NCI-H1930 (cell line): ENCODE data around the gene CCDC154.

Experiments used
- DNase-seq, 2 experiments: peaks; one replicate each; lab custom pipeline; 2025; lab: John Stamatoyannopoulos, UW

The CCDC154 gene

GRCh38 chr16:1438229-1439057 is 5.9 kb downstream of the CCDC154 start:
- DNase-seq, result no peak

- DNase-seq, result no peak
Observed at GRCh38 chr16:1437606-1438005, 6.8 kb downstream of the CCDC154 start.

- no peak for DNase-seq
Observed at GRCh38 chr16:1436731-1437355, 7.5 kb downstream of the CCDC154 start.

- peak in 1 of 2 experiments; percentile 54 for DNase-seq
Observed at GRCh38 chr16:1435921-1436697, 8.2 kb downstream of the CCDC154 start.

GRCh38 chr16:1434644-1435592 is 9.4 kb downstream of the CCDC154 start:
- DNase-seq, result no peak

GRCh38 chr16:1433756-1434155 is 10.6 kb downstream of the CCDC154 start:
- no peak for DNase-seq

GRCh38 chr16:1433263-1433560 is 11.1 kb downstream of the CCDC154 start:
- DNase-seq, result no peak

GRCh38 chr16:1432388-1433262 is 11.7 kb downstream of the CCDC154 start:
- no peak for DNase-seq

GRCh38 chr16:1431497-1432270 is 12.7 kb downstream of the CCDC154 start:
- DNase-seq, result no peak

- DNase-seq, result peak; percentile 89 to 93
Observed at GRCh38 chr16:1430759-1431496, 13.4 kb downstream of the CCDC154 start, which contains the start of gene PERCC1. Gene PERCC1 (plus strand): TSS chr16:1431078. CDS start chr16:1432594, 1,516 bp downstream.

GRCh38 chr16:1430214-1430758 is 14.1 kb downstream of the CCDC154 start:
- DNase-seq, result no peak

- DNase-seq, result no peak
Observed at GRCh38 chr16:1429631-1430030, 14.7 kb downstream of the CCDC154 start.

GRCh38 chr16:1429012-1429411 is 15.3 kb downstream of the CCDC154 start:
- no peak for DNase-seq

GRCh38 chr16:1428511-1428910 is 15.8 kb downstream of the CCDC154 start:
- no peak for DNase-seq

- no peak for DNase-seq
Observed at GRCh38 chr16:1427473-1428461, 16.6 kb downstream of the CCDC154 start.

GRCh38 chr16:1426734-1427471 is 17.5 kb downstream of the CCDC154 start:
- DNase-seq, result peak in 1 of 2 experiments; percentile 40
